GM12872 (cell line): ENCODE data around the gene BID.

Experiments
- CTCF ChIP-seq: IDR thresholded peaks from 3 replicates; pipeline ENCODE4 v1.5.1; 2011; ENCODE audit warnings: low read depth, mild to moderate bottlenecking, low read length, moderate library complexity; ENCODE audit not compliant: insufficient read depth

The BID gene

GRCh38 chr22:17781319-17782031 is 7.2 kb upstream of the BID start:
- TF ChIP-seq CTCF: no peak

- no peak for TF ChIP-seq CTCF
These were observed 6.6 kb upstream of the BID start for GRCh38 chr22:17780741-17781318.

GRCh38 chr22:17780116-17780740 is 6.0 kb upstream of the BID start:
- TF ChIP-seq CTCF: no peak

- no peak for TF ChIP-seq CTCF
These were observed 5.2 kb upstream of the BID start for GRCh38 chr22:17779286-17780115.

- TF ChIP-seq CTCF: no peak
These were observed 4.2 kb upstream of the BID start for GRCh38 chr22:17778412-17778976.

- TF ChIP-seq CTCF: no peak
These were observed 3.4 kb upstream of the BID start for GRCh38 chr22:17777717-17778044.
